ENCODE results near the gene MAN2C1.
"Not testable (repeated sequence)": the region's sequence is repeated elsewhere in the genome, so short reads cannot be mapped to it uniquely, and the experiment has no call there.

The MAN2C1 gene

GRCh38 chr15:75346796-75347221 is 21.6 kb downstream of the MAN2C1 start, which contains the start of gene NEIL1:
Gene NEIL1 (plus strand): TSS chr15:75347039. CDS start chr15:75348906, 1,867 bp downstream.
- DNase-seq (ENCODE audit: low read depth in 2 of 2) = no peak

- DNase-seq (ENCODE audit: low read depth in 2 of 2) = not testable (repeated sequence)
Observed at GRCh38 chr15:75343953-75344352, 24.5 kb downstream of the MAN2C1 start.

DNA sequence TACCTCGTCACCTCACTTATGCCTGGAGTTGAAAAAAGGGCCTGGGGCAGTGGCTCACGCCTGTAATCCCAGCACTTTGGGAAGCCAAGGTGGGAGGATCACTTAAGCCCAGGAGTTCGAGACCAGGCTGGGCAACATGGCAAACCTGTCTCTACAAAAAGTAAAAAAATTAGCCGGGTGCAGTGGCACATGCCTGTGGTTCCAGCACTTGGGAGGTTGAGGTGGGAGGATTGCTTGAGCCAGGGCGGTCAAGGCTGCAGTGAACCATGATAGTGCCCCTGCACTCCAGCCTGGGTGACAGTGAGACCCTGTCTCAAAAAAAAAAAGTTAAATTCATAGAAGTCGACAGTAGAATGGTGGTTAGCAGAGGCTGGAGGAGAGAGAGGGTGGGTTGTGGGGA is 26.2 kb downstream of the MAN2C1 start:
- DNase-seq (ENCODE audit: low read depth in 2 of 2) = no peak

DNA sequence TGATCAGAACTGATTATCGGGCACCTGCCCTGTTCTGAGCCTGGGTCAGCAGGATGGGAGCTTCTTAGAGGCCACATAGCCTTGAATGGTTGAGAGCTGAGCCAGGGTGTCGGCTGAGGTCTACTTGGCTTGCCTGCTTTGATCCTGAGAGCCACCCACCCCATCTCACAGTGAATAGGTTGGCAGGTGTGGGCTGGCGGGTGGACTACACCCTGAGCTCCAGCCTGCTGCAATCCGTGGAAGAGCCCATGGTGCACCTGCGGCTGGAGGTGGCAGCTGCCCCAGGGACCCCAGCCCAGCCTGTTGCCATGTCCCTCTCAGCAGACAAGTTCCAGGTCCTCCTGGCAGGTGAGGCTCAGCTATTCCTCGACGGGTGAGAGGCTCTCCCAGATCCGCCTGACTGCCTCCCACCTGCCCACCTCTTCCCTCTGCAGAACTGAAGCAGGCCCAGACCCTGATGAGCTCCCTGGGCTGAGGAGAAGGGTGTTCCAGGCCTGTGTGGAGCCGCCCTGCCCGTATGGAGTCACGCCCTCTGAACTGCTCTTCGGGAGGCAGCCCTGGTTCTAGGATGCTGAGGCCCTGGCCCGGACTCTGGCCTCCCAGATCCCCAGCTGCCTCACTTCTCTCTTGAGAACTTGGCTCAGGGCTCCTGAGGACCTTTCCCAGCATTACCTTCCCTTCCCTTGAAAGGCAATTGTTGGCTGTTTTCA is 28.7 kb downstream of the MAN2C1 start:
- no peak for DNase-seq (ENCODE audit: low read depth in 2 of 2)

GRCh38 chr15:75338661-75339240 is 29.7 kb downstream of the MAN2C1 start:
- no peak for DNase-seq (ENCODE audit: low read depth in 2 of 2)

GRCh38 chr15:75335705-75336355 is 32.6 kb downstream of the MAN2C1 start, which contains the start of gene COMMD4:
Gene COMMD4 (plus strand): TSS chr15:75336063. CDS start chr15:75336090, 27 bp downstream.
- DNase-seq (ENCODE audit: low read depth in 2 of 2) = peak; percentile 73 to 75

- no peak for DNase-seq (ENCODE audit: low read depth in 2 of 2)
Observed at GRCh38 chr15:75335313-75335704, 33.1 kb downstream of the MAN2C1 start.

DNA sequence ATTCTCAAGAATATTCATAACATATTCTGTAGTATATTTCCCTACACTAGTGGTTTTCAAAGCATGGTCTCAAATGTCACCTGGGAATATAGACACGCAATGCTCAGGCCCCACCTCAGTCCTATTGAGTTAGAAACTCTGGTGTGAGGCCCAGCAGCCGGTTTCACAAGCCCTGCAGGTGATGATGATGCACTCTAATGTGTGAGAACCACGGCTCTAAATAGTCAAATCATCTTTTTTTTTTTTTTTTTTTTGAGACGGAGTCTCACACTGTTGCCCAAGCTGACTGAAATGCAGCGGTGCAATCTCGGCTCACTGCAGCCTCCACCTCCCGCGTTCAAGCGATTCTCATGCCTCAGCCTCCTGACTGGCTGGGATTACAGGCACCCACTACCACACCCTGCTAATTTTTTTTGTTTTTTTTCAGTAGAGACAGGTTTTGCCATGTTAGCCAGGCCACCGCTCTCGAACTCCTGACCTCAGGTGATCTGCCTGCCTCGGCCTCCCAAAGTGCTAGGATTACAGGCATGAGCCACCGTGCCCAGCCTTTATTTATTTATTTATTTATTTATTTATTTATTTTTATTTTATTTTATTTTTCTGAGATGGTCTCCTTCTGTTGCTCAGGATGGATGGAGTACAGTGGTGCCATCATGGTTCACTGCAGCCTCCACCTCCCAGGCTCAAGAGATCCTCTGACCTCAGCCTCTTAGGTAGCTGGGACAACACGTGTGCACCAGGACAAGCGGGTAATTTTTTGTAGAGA is 34.6 kb downstream of the MAN2C1 start:
- not testable (repeated sequence) for DNase-seq (ENCODE audit: low read depth in 2 of 2)

- not testable (repeated sequence) for DNase-seq (ENCODE audit: low read depth in 2 of 2)
Observed at GRCh38 chr15:75332093-75332492, 36.3 kb downstream of the MAN2C1 start.

DNA sequence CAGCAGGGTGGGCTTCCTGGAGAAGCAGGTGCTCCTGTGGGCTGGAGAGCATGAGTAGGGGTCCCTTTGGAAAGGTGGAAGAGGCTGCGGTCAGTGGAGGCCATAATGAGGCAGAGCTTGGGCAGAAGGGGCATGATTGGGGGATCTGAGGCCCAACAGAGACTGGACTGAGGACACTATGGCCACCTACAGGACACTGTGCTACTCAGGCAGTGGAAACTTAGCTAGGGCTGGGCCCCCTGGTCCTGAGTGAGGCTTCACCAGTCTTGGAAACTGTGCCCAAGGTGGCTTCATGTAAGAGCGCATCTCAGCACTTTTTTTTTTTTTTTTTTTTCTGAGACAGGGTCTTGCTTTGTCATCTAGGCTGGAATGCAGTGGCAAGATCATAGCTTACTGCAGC is 38.8 kb downstream of the MAN2C1 start:
- no peak for DNase-seq (ENCODE audit: low read depth in 2 of 2)

GRCh38 chr15:75328493-75329314 is 39.7 kb downstream of the MAN2C1 start:
- DNase-seq (ENCODE audit: low read depth in 2 of 2) = no peak

- no peak for DNase-seq (ENCODE audit: low read depth in 2 of 2)
Observed at GRCh38 chr15:75327491-75327890, 40.9 kb downstream of the MAN2C1 start.

DNA sequence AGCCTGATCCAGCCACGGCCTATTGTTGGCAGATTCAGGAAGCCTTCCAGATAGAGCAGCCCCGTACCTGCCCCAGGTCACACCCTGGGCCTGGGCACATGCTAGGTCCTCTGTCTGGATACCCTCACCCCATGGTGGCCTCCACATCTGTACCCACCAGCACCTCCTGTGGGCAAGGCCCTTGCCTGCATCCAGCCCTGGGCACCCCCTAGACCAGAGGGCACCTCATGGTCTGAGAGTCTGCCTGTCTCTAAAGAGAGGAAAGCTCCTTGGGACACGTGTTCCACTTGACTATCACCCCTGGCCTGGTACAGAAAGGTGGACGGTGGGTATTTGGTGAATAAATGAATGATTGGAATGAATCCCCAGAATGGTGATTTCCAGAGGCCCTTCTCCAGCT is 41.4 kb downstream of the MAN2C1 start:
- DNase-seq (ENCODE audit: low read depth in 2 of 2) = no peak

GRCh38 chr15:75325922-75326321 is 42.5 kb downstream of the MAN2C1 start:
- DNase-seq (ENCODE audit: low read depth in 2 of 2) = no peak

DNA sequence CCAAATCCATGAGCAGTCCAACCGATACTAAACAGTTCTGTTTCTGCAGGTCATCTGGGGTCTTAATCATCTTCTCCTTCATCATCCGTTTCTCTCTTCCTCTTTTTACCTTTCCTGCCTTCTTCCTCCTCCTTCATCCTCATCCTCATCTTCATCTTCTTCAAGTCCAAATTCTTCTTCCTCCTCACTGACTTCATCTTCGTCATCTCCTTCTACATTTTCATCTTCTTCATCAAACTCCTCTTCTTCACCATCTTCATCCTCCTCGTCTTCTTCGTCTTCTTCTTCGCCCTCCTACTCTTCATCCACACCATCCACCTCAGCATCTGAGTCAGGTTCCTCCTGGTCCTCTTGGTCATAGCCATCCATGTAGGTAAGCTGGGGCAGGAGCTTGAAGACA is 46.7 kb downstream of the MAN2C1 start:
- DNase-seq (ENCODE audit: low read depth in 2 of 2) = no peak

- not testable (repeated sequence) for DNase-seq (ENCODE audit: low read depth in 2 of 2)
Observed at GRCh38 chr15:75319231-75319897, 49.0 kb downstream of the MAN2C1 start.

DNA sequence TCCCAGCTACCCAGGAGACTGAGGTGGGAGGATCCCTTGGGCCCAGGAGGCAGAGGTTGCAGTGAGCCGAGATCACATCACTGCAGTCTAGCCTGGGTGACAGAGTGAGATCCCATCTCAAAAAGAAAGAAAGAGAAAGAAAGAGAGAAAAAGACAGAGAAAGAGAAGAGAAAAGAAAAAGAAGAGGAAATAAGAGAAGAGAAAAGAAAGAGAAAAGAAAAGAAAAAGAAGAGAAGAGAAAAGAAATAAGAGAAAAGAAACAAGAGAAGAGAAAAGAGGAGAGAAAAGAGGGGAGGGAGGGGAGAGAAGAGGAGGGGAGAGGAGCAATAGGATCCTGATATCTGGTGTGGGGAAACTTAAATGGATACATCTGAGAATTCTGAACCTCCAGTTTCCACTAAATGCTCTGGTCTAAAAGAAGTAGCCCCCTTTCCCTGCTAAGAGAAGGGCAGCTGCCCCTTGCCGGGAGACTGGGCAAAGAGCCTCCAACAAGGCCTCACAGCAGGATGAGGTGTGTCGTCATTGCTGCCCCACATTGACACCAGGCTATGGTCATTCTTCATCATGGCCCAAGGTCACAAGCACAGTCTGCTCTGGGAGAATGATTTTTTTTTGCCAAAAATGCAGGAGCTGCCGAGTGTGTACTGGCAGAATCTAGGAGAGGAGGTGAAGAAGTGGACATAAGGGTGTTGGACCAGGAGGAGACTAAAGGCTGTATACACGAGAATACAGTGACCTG is 53.7 kb downstream of the MAN2C1 start:
- DNase-seq (ENCODE audit: low read depth in 2 of 2) = no peak

- no peak for DNase-seq (ENCODE audit: low read depth in 2 of 2)
Observed at GRCh38 chr15:75313116-75313845, 55.1 kb downstream of the MAN2C1 start.

DNA sequence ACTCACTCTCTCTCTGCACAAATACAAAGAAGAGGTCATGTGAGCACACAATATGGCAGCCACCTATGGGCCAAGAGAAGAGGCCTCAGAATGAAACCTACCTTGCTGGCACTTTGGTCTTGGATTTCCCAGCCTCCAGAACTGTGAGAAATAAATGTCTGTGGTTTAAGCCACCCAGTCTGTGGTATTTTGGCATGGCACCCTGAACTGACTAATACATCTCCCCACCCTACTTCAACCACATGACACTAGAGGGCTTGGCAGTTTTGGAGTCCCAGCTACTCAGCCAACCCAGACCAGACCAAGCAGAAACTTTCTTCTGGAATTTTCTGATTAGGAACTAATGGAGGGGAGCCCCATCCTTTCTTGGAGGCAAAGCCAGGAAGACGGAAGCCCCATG is 55.9 kb downstream of the MAN2C1 start:
- DNase-seq (ENCODE audit: low read depth in 2 of 2) = not testable (repeated sequence)

All from stimulated activated CD8-positive, alpha-beta memory T cell treated with anti-CD3 and anti-CD28 coated beads, Interleukin-15, amount 100 ng/mL, for 48 hours (primary cell).